Dermis microvascular lymphatic vessel endothelial cell (primary cell): Measurements from ENCODE around the gene NOP10. TPM values are rescaled to one million over a fixed set of nuclear protein-coding genes. Genes with fewer than 3 reads are reported as not detected.

Source experiments
- DNase-seq, 2 donors: peaks; one replicate each; pipeline versions ENCODE4 v3.0.0 to v3.0.0-alpha.2; 2010; ENCODE audit warnings: low read depth in 2 of 2
- total RNA-seq: library from RNA; depleted of rRNA; stranded (reverse); fragments of >200 nt; gene quantifications from 2 replicates; pipeline ENCODE4 v1.2.1, GENCODE V29; 2014

Gene NOP10
- total RNA-seq, 1 donor from 2014 or later: 162 TPM

DNA sequence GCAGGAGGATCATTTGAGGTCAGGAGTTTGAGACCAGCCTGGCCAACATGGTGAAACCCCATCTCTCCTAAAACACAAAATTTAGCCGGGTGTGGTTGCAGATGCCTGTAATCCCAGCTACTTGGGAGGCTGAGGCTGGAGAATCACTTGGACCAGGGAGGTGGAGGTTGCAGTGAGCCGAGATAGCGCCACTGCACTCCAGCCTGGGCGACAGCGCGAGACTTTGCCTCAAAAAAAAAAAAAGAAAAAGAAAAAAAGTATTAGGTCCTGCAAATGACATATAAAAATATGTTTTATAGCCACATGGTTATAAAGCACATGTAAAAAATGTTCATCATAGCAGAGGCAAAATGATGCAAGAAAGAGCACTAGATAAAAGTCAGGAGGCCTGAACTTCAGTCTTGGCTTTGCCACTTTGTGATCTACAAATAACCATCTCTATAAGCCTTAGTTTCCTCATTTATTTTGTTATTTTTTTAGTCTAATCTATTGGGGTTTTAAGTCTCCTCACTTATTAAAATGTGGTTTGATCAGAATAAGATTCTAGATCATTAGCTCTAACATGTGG lies 10.3 kb downstream of the NOP10 start:
- no peak for DNase-seq

DNA sequence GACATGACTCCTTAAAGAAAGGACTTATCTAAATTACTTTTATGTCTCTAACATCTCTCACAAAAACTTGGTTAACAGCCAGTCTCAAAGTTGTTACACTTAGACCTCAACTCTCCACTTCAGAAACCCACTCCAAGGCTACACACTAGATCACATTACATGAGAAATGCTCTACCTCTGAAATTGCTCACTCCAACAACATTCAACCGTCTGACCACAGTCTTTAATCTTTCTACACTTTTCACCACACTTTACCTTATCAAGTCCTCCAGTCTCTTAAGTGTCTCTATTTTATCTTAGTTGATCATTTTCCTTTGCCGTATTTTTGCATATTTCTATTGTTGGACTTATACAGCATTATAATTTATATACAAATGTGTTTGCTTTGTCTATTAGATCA lies 11.1 kb downstream of the NOP10 start:
- DNase-seq: no peak

DNA sequence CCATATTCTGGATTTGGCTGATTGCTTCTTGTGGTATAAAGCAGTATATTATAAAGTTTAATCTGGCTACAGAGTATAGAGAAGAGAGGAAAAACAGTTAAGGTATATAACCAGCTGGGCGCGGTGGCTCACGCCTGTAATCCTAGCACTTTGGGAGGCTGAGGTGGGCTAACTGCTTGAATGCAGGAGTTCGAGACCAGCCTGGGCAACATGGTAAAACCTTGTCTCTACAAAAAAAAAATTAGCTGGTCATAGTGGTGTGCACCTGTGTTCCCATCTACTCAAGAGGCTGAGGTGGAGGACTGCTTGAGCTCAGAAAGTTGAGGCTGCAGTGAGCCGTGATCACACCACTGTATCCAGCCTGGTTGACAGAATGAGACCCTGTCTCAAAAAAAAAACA lies 12.7 kb downstream of the NOP10 start:
- no peak for DNase-seq

DNA sequence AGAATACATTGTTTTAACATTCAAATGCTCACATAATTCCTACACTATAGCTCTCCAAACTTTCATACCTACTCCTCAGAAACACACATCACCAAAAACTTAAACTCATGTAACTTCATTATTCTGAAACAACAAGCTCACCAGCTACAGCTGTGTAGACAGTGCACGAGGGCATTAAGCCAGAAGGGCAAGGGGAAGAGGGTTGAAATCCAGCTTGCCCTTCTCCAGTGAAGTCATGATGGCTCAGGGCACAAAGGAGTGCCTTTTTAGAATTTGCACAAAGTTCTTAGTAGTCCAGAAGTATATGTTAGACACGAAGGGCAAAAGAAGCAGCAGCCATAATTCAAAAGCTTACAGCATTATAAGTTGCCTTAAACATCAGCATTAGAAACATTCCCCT lies 13.9 kb downstream of the NOP10 start:
- no peak for DNase-seq

DNA sequence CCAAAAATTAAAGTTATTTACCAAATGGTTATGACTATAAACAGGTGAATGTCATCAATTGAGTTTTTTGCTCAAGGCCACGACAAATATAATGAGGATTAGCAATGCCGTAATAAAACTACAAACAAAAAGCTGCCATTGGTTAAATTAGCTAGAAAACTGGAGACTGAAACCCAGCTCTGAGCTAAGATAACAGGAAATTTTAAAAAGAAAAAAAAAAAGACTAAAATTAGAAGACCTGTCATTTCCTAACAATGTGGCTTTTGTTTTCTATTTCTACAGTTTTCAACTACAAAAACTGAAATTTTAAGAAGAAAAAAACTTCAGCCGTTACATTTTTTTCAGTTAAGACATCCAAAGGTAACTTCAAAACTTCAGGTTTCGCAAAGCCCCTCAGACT lies 15.0 kb downstream of the NOP10 start:
- DNase-seq: peak in 1 of 2 donors; percentile 17

DNA sequence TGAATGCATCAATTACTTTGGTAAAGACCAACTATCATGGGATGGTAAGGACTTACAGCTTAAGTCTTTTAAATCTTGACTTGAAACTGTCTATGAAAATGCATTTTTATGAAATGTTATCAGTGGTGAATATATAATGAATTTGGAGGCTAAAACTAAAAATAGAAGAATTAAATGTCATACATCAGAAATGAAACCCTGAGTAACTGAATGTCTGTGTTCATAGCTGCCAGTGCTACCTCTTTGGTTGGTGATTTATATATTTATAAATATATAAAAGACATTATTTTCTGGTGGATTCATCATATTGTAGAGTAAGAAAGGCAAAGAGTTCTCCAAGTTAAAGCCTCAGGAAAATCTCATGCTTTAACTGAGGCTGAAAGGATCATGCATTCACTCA lies 17.6 kb downstream of the NOP10 start:
- no peak for DNase-seq

DNA sequence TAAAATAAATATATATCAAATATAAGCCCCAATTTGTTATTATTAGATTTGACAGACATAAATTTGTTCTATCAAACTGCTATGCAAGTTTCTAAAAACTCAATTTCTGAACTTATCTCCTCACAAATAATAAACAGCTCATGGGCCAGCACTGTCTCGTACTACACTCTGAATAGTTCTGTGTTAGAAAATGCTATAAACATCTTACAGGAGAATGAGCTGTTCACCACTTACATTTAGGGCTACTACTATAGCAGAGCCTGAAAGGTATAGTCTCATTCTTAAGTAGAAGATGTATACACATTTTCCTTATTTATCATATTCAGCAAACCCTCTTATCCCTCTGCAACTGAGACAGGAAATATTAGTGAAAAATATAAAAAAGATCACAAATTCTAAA lies 18.0 kb downstream of the NOP10 start:
- no peak for DNase-seq

DNA sequence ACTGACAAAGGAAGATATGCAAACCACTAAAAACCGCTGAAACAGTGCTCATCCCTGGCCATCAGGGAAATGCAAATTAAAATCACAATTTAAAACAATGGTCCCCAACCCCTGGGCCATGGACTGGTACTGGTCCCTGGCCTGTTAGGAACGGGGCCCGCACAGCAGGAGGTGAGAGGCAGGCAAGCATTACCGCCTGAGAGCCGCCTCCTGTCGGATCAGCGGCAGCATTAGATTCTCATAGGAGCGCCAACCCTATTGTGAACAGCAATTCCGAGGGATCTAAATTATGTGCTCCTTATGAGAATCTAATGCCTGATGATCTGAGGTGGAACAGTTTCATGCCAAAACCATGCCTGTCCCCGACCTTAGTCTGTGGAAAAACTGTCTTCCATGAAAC lies 19.7 kb downstream of the NOP10 start:
- no peak for DNase-seq

DNA sequence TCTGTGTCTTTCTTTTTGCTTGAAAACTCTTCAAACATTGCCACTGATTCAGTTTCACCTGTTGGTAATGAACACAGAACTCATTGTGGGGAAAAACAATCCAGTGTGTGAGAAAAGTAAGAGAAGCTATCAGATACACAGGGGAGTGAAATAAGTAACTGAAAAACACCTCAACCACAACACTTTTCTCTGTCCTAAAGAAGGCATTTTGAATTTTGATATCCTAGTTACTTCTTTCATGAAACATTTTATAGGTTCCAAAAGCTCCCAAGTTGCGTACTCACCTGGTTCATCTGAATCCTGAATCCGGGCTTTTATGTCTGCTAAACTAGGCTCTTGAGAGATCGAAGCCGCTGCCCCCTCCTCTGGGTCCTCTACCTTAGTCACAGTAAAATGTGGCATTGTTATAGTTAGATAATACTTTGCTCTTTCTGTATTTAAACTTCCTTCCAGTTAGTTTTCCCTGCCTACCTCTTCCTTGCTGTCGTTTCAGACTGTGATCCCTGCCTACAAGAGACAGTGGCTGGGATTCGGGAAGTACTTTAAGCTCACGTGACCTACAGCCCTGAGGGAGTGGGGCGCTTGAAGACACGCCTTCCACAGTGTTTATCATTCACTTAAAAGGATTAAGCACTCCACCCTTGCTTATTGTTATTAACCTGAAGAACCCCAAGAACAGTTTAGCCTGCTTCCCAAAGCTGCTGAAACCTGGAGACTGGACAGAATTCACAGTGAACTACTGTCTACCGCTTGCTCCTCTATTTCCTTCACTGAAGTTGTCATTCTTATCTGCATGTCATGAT lies 24.5 kb downstream of the NOP10 start:
- DNase-seq: peak; percentile 18 to 77

DNA sequence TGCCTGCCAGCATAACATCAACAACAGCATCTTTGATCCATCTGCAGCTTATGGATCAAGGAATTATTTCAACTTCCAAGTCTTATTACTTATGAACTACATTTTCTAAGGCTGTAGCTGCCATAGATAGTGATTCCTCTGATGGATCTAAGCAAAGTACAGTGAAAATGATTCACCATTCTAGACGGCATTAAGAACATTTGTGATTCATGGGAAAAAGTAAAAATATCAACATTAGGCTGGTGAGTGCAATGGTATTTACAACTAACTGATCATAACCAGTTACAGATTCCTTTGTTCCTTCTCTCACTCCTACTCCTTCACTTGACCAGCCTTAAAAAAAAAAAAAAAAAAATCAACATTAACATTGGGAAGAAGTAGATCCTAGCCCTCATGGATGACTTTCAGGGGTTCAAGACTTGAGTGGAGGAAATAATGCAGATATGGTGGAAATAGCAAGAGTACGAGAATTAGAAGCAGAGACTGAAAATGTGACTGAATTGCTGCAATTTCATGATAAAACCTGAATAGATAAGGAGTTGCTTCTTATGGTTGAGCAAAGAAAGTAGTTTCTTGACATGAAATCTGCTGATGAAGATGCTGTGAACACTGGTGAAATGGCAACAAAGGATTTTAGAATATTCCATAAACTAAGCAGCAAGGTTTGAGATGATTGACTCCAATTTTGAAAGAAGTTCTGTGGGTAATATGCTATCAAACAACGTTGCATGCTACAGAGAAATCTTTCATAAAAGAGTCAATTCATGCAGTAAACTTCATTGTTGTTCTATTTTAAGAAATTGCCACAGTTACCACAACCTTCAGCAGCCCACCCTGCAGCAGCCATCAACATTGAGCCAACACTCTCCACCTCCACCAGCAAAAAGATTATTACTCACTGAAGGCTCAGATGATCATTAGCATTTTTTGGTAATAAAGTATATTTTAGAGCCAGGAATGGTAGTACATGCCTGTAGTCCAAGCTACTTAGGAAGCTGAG lies 28.1 kb downstream of the NOP10 start:
- DNase-seq: no peak

DNA sequence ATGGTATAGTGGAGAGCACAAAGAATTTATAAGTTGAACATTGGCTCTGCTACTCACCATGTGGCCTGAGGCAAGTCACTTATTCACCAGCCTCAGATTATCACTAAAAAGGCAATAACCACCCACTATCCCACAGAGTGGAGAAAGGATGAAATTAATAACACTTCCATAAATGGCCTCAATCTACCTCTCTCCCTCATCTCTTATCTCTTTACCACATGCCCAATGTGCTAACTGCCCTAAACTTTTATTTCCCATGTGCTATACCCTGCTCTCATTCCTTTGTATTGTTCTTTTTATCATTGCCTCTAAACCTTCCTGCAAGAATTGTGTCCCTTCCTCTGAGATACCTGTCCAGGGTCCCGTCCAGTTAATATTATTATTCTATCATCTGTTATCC lies 31.4 kb downstream of the NOP10 start:
- DNase-seq: no peak

DNA sequence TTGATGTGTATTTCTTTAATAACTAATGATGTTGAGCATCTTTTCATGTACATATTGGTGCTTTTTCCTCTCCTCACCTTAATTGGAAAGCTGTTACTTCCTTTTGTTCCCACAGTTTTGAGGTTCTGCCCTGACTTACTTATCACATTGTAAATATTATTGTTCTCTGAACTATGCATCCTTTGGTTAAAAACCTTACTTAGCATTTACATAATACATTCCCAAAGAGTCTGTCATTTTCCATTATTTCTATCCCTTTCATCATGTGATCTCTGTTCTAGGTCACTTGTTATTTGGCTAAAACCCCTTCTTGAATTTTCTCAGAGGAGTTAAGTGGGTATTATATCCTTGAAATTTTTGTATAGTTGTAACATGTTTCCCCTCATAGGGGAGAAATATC lies 38.3 kb downstream of the NOP10 start:
- peak in 1 of 2 donors; percentile 6 for DNase-seq

DNA sequence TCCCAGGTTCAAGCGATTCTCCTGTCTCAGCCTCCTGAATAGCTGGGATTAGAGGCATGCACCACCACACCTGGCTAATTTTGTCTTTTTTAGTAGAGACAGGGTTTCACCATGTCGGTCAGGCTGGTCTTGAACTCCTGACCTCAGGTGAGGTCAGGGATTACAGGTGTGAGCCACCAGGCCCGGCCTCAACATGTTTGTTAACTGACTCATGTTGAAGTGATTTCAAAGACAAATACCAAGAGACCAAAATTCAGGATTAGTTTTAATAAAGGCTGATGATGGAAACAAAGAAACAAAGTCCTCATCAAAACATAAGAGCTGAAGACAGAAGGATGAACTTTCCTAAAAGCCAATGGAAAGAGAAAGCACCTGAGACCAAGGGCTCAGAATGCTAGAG lies 41.9 kb downstream of the NOP10 start:
- DNase-seq: no peak

DNA sequence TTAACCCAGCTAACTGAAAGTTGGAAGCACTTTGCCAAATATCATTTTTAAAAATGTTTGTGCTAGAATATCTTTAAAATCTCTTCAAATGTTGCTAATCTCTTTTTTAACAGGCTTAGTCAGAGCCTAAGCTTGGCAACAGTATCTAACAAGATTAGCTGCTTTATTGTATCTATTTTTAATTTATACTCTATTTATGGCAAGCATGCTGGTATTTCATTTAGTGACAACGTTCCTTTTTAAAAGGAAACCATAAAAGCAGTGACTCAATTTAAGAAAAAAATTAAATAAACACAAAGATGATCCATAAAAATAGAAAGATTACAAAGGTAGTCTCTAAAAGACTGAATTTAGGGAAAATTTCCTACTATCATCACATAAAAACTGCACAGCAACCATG lies 45.9 kb downstream of the NOP10 start:
- DNase-seq: peak; percentile 34 to 48

DNA sequence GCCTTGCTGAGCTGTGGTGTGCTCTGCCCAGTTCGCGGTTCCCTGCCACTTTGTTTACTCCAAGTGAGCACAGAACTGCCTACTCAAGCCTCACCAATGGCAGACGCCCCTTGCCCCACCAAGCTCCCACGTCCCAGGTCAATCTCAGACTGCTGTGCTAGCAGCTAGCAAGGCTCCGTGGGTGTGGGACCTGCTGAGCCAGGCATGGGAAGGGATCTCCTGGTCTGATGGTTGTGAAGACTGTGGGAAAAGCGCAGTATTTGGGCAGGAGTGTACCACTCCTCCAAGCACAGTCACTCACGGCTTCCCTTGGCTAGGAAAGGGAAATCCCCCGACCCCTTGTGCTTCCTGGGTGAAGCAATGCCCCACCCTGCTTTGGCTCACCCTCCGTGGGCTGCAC lies 50.3 kb downstream of the NOP10 start:
- DNase-seq: no peak

Other genes starting within 250 kb of the NOP10 start
- gene EMC7, start 241.3 kb downstream of the NOP10 start, total RNA-seq: 27.3 and 32.4 TPM in 2 replicates
- 0.64 and 1.1 TPM in 2 replicates for gene PGBD4, start 241.1 kb downstream of the NOP10 start, total RNA-seq
- 25.5 and 26.0 TPM in 2 replicates for gene KATNBL1, start 133.0 kb downstream of the NOP10 start, total RNA-seq
- gene EMC4, start 118.1 kb downstream of the NOP10 start, total RNA-seq: 158 and 171 TPM in 2 replicates
- 22.2 and 27.9 TPM in 2 replicates for gene SLC12A6, start 5.4 kb downstream of the NOP10 start, total RNA-seq
- not detected in 2 replicates for gene NUTM1, start 179 bp upstream of the NOP10 start, total RNA-seq
- gene LPCAT4, start 24.1 kb upstream of the NOP10 start, total RNA-seq: 2.3 and 3.3 TPM in 2 replicates
- gene GOLGA8A, start 94.7 kb upstream of the NOP10 start, total RNA-seq: 1.8 and 3.2 TPM in 2 replicates
- gene GOLGA8B, start 240.5 kb upstream of the NOP10 start, total RNA-seq: 5.8 and 6.4 TPM in 2 replicates